ENCODE results near the gene RAB37.

RAB37 gene, protein sequence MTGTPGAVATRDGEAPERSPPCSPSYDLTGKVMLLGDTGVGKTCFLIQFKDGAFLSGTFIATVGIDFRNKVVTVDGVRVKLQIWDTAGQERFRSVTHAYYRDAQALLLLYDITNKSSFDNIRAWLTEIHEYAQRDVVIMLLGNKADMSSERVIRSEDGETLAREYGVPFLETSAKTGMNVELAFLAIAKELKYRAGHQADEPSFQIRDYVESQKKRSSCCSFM

DNA sequence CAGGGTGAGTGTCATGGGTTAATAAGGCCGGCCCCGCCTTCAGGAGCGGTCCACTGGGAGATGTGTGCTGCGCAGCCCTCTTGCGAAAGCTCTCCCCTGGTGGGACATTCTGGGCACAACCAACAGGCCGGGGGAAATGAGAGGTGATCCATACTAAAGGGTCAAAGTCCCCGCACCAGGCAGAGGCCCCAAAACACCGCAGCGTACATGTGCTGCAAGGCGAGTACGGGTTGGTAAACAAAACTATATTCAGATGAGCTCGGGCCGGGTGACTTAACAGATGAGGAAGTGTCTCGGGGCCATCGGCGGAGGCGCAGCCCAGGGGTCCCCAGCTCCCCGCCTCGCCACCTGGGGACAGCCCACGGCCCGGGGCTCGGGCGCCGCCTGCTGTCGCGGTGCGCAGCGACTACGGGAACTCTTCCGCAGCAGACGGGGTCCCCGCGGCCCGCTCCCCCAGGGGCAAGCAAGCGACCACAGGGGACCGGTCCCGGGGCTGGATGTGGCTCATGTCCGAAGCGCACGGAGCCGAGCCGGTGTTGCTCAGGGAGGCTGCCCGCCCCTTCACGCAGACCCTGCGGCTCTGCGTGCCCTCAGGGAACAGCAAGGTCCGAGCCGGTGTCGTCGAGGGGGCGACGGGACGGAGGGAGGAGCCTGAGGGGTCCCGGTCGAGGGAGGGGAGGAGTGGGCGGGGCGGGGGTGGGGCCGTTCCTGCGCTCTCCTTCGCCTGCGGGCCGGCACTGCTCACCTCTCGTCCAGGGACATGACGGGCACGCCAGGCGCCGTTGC is at the start of gene RAB37:
RAB37 (plus strand) TSS at position 744 of the 786 bp plus-strand sequence; CDS start at position 761, 17 bp downstream.
- no peak for DNase-seq (ENCODE audit: low read depth)

DNA sequence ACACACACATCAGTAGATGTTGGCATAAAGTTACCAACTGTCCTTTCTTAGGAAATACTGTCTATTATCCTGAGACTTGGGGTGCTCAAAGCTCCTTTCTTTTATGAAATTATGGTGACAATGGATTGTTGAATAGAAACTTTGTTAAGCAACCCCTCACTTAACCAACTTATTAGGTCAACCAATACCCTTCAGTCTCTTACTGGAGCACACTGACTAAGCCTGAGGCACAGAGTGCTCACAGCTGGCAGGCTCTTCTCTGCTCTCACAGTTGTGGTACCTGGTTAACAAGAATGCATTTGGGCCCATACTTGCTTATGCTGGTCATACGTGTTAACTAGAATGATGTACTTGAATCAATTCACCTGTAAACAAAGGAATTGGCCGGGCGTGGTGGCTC is 49.2 kb upstream of the RAB37 start:
- DNase-seq (ENCODE audit: low read depth) = no peak

GRCh38 chr17:74690409-74690825 is 46.6 kb upstream of the RAB37 start:
- no peak for DNase-seq (ENCODE audit: low read depth)

DNA sequence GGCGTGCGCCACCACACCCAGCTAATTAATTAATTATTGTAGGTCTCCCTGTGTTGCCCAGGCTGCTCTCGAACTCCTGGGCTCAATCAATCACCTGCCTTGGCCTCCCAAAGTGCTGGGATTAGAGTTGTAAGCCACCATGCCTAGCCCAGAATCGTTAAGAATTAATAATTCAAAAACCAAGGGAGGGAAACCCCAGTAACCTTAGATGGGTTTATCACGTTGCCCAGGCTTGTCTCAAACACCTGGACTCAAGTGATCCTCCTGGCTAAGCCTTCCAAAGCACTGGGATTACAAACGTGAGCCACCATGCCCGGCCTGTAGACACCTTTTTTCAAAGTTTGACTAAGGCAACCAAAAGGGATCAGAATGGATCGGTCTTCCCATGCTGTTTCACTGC is 45.9 kb upstream of the RAB37 start:
- DNase-seq (ENCODE audit: low read depth) = no peak

DNA sequence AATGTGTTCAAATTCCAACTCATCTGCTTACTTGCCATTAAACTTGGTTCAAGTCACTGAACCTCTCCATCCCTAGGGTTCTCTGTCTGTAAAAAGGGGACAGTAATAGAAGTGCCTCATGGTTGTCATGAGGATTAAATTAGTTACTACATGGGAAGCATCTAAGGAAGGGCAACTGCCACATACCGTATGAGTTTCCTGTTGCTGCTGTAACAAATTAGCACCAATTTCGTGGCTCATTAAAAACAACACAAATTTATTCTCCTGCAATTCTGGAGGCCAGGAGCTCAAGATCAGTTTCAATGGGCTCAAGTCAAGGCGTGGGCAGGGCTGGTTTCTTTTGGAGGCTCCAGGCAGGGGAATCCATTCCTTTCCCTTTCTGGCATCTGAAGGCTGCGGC is 43.0 kb upstream of the RAB37 start:
- DNase-seq (ENCODE audit: low read depth) = no peak

- DNase-seq (ENCODE audit: low read depth) = no peak
Measured at GRCh38 chr17:74695629-74696028, 41.4 kb upstream of the RAB37 start.

- DNase-seq (ENCODE audit: low read depth) = no peak
Measured at GRCh38 chr17:74697515-74697914, 39.5 kb upstream of the RAB37 start.

GRCh38 chr17:74698069-74698468 is 39.0 kb upstream of the RAB37 start:
- no peak for DNase-seq (ENCODE audit: low read depth)

GRCh38 chr17:74699236-74699635 is 37.8 kb upstream of the RAB37 start:
- DNase-seq (ENCODE audit: low read depth) = no peak

DNA sequence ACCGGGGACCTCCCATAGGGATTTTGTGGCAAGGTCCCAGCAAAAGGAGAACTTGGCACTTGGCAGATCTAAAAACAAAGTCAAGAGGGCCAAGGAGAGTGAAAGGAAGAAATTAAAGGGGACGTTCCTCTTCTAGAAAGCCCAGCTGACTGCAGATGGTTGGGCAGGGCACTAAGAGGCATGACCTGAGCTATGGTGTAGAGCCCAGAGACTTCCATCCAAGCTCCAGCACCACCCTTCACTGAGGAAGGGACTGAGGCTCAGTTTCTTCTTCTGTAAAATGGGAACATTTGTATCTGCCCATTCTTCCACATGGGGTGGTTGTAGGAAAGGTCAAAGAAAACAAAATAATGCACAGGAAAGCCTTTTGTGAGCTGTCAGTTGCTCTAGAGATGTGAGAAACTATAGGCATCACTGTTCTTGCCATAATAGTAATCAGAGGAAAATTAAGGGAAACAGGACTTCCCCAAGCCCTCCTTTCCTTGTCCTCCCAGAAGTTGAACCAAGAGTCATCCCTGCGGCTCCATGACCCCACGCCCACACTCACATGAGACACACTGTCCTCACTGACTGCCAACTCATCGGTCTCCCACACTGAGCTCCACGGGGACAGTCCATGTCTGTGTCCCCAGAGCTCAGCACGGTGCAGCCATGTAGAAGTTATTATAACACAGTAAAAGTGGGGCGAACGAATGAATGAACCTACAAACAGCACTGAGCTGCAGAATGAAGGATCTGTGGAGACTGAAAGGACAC is 34.8 kb upstream of the RAB37 start:
- DNase-seq (ENCODE audit: low read depth) = no peak

- DNase-seq (ENCODE audit: low read depth) = no peak
Measured at GRCh38 chr17:74703311-74703710, 33.7 kb upstream of the RAB37 start.

GRCh38 chr17:74704544-74704943 is 32.5 kb upstream of the RAB37 start:
- no peak for DNase-seq (ENCODE audit: low read depth)

DNA sequence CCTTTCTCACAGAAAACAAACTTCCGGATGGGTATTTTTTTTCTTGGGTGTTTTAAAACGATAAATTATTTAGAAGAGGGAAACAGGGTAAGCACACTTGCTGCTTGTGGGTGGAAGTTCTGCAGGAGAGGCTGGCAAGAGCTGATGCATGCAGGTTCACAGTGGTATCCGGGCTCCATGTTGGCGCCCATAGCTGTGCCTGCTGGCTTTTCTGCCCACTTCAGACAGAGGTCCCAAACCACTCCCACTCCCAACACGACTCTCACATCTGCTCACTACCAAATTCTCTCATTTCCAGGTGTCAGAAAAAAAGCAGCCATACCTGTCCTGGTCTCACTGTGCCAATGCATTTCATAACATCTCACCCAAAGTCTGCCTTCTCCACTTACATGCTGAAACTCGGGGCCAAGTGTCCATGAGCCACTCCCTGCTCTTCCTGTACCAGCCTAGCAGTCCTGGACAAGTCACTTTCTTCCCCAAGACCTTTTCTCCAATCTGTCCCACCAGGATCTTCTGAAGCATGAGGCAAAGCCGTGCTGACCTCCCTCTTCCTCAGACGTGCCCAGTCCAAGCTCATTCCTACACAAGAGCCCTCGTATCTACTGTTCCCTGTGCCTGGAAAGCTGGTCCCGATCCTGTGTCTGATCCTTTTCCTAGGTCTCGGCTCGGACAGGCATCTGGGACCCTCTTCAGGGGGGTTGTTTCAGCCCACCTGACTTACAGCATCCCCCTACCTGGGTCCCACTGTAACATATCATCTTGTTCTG is 25.8 kb upstream of the RAB37 start:
- DNase-seq (ENCODE audit: low read depth) = no peak

- no peak for DNase-seq (ENCODE audit: low read depth)
Measured at GRCh38 chr17:74712301-74712700, 24.8 kb upstream of the RAB37 start.

GRCh38 chr17:74712756-74713155 is 24.3 kb upstream of the RAB37 start, which contains the start of gene CD300LF:
CD300LF (minus strand) TSS chr17:74712923; CDS start chr17:74712866, 57 bp downstream.
- no peak for DNase-seq (ENCODE audit: low read depth)

DNA sequence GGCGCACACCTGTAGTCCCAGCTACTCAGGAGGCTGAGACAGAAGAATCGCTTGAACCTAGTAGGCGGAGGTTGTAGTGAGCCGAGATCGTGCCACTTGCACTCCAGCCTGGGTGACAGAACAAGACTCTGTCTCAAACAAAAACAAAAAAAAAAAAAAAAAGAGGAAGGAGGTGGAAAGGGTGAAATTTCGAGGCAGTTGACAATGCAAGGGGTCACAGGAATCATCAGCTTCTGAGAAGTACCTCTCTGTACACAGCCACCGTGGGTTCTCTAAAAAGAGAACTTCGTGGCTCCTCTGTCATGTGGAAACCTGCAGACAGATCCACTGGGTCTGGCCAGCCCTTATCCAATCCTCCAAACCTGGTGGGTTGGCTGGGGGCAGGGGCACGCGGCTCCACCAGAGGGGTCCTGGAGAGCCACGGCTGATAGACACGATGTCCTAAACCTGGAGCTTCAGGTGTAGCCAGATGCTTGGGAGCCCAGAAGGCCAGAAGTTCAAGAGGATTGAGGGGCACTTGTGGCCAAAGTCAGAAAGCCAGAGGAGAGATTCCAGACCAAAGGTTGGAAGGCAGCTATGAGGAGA is 23.8 kb upstream of the RAB37 start:
- DNase-seq (ENCODE audit: low read depth) = no peak

DNA sequence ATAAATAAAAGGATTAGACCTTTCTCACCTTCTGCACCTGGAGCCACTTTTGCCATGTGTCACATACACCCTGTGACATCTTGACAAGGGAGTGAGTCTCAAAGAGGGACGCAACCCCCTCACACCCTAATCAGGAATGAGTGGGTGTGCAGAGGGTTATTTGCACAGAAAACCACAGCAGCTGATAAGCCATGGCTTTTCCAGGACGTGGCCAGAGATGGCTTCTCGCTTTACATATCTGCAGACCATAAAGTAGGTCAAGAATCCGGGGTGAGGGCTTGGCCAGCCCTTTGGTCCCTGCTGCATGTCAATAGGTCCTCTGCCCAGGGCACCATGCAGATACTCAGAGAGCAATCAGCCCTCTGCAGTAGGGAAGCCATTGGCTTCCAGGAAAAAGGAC is 21.9 kb upstream of the RAB37 start:
- DNase-seq (ENCODE audit: low read depth) = no peak

GRCh38 chr17:74720506-74720905 is 16.6 kb upstream of the RAB37 start:
- DNase-seq (ENCODE audit: low read depth) = no peak

DNA sequence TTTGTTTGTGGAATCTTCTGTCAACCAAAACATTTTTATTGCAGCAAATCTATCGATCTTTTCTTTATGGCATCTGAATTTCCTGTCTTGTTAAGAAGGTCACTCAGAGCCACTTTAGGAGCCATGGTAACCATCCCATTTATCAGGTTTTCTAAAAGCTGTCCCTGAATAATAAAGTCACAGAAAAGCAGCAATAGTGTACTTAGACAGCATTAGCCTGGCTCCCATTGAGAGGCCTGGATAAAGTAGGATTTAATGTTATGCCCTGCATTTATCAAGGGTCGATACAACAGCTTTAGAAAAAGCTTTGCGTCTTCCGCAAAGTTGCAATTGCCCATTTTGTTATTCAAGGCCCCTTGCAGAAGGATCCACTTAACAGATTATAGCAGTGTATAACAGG is 14.3 kb upstream of the RAB37 start:
- no peak for DNase-seq (ENCODE audit: low read depth)

- DNase-seq (ENCODE audit: low read depth) = no peak
Measured at GRCh38 chr17:74723891-74724290, 13.2 kb upstream of the RAB37 start.

DNA sequence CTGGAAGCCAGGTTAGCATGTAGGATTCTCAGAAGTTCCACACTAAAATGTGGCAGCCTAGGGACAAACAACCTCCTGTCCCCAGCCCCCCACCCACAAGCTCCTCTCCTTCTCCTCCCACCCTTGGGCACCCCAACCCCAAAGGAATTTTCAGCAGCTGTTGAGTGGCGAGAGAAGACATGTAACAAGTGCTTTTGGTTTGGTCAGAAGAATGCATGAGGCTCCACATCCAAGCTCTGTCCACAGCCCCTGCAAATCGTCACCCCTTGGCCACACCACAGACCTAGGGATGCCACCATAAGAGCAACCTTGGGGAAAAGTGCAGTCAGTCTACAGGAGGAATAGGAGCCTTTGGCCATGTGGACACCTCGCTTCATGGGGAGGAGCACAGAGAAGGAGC is 11.9 kb upstream of the RAB37 start:
- no peak for DNase-seq (ENCODE audit: low read depth)
